ENCODE measurements around the gene MYBPHL.

MYBPHL gene, protein sequence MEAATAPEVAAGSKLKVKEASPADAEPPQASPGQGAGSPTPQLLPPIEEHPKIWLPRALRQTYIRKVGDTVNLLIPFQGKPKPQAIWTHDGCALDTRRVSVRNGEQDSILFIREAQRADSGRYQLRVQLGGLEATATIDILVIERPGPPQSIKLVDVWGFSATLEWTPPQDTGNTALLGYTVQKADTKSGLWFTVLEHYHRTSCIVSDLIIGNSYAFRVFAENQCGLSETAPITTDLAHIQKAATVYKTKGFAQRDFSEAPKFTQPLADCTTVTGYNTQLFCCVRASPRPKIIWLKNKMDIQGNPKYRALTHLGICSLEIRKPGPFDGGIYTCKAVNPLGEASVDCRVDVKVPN

DNA sequence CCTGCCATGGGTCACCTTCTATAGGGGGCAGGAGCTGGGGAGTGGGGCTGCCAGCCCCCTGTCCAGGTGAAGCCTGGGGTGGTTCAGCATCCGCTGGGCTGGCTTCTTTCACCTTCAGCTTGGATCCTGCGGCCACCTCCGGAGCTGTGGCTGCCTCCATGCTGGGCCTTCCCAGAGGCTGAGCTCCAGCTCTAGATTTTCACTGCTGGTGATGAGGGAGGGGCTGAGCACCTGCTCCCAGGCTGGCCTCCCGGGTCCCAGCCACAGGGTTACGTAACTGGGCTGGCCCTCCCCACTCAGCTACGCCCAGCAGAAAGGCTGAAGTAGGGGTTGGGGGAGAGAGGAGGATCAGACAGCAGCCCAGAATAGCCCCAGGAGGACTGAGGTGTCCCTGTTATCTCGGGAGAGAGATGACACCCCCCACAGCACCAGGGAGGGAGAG is at the start of gene MYBPHL:
Gene MYBPHL (minus strand): TSS at position 180 of the 442 bp plus-strand sequence. CDS start 20 bp downstream, at position 160.
- DNase-seq: no peak

DNA sequence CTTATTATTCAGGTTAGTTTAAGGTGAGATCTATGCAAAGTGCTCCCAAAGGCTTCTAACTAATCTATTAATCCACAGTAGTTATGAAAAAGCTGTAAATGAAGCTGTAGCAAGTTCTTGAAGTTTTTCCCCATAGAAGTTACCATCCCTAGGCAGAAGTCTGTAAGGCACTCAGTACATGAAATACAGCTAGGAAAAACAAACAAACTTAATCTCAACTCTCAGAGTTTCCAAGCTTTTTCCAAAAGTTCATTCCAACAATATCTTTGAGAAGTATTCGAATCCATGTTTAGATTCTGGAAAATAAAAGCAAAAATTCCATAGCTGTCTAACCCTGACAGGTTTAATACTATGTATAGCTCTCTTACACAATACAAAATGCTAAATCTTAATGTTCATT is 49.7 kb upstream of the MYBPHL start:
- DNase-seq: no peak

GRCh38 chr1:109354929-109355328 is 48.1 kb upstream of the MYBPHL start:
- no peak for DNase-seq

DNA sequence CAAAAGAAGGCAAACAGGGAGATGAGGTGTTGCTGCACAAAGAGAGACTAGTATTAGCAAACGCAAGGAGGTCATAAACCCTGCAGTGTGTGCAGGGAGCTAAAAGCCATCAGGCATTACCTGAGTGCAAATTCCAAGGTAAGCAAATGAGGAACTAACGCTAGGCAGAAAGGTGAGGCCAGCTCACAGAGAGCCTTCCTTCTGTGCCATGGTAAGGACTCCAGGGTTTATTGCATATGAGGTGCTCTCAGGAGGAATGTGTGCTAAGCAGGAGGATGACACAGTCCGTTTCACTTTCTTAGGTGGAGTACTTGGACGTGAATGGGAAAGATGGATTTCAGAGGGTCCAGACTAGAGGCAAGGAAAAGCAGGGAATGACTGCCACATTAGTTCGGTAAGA is 44.6 kb upstream of the MYBPHL start:
- DNase-seq: no peak

GRCh38 chr1:109350655-109351054 is 43.8 kb upstream of the MYBPHL start:
- no peak for DNase-seq

DNA sequence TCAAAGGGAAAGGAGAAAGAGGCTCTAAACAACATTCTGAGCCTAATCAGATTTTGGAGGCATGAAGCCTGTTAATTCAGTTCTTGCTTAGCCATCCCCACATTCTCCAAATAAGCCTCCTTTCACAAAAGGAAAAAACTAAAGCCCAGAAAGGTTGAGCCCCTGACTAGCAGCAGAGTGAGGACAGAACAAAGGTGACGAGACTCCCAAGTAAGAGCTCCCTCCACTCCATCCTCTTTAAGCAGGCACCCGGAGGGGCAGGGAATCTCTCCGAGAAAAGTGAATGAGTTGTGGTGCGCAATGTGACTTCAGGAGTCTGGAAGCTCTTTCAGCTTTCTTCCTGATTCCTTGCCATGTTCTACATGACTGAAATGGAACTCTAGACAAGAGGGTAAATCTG is 43.4 kb upstream of the MYBPHL start:
- no peak for DNase-seq

DNA sequence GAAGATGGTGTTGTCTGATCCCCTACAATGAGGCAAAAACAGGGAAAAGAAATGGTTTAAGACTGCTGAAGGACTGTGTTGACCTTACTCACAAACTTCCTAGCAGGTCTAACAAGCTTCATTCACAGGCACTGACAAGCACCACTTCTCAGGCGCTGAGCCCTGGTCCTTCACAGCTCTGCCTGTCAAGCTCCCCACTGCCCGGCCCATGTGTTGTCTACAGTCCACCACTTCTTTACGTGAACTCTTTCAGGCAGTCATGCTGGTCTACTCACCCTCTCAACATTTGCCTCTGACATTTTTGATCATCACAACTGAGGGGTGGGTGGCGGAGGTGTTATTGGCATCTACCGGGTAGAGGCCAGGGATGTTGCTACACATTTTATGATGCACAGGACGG is 40.7 kb upstream of the MYBPHL start:
- no peak for DNase-seq

- DNase-seq: no peak
These were observed 35.4 kb upstream of the MYBPHL start for GRCh38 chr1:109341944-109342930.

GRCh38 chr1:109338608-109339007 is 31.8 kb upstream of the MYBPHL start:
- no peak for DNase-seq

DNA sequence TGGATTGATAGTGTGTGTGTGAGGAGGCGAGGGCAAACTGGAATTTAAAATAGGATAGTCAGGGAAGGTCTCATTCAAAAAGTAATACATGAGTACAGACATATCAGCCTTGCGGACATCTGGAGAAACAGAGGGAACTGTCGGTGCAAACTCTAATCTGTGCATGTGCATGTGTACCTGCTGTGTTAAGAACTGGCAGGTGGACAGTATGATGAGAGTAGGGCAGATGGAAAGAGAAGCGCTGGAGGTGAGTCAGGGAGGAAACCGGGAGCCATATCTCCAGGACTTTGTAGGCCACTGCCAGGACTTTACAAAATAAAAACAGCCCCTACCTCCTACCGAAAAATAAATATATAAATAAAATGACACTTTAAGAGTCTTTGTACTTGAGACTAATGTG is 31.3 kb upstream of the MYBPHL start:
- DNase-seq: no peak

DNA sequence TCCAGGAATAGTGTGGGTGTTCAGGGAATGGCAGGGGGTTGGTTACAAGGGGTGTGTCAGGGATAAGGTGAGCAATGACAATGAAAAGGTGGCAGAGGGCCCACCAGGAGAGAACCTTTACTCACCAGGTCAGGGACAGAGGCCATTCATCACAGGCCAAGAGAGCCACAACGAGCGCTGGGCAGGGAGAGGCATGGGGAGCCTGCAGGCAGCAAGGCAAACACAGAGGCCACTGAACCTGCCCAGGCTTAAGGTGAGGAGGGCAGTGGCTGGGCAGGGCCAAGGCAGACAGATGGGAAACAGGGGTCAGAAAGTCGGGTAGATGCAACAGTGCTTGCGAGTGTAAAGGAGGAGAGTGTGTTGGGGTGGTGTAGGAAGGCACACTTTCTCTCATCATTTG is 28.3 kb upstream of the MYBPHL start:
- DNase-seq: no peak

- no peak for DNase-seq
These were observed 24.3 kb upstream of the MYBPHL start for GRCh38 chr1:109331113-109331512.

GRCh38 chr1:109327285-109327684 is 20.5 kb upstream of the MYBPHL start:
- DNase-seq: no peak

DNA sequence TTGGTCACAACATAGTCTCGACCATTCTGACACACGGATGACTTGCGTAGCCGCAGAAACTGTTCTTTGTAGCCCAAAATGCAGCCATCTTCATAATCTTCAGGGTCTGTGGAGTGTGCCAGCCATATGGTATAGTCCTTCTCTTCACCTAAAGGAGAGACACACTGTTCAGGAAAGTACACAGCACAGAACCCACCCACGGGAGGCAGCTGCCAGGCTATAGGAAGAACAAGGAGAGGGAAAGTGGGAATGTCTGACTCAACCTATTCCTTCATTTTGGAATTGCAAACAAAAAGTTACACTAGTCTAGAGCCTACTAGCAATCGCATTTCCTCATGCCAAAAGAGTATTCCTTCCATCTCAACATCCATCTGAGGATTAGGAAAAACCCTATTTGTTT is 16.2 kb upstream of the MYBPHL start:
- DNase-seq: no peak

DNA sequence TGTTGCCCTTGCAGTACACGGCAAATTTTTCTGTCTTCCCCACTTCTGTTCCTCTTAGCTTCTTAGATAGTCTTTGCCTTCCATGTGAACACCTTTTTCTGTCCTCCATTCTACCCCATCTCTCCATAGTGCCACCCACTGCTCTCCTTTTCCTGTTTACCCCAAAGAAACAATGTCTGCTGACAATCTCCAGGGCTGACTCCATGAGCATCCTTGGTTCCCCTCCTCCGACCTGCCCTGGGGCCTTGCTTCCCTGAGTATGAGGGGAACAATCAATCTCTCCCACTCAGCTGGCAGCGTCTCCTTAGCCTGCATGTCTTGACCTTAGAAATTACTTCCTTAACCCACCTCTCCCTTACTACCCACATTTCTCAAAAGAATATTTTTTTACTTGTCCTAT is 12.3 kb upstream of the MYBPHL start:
- DNase-seq: no peak

DNA sequence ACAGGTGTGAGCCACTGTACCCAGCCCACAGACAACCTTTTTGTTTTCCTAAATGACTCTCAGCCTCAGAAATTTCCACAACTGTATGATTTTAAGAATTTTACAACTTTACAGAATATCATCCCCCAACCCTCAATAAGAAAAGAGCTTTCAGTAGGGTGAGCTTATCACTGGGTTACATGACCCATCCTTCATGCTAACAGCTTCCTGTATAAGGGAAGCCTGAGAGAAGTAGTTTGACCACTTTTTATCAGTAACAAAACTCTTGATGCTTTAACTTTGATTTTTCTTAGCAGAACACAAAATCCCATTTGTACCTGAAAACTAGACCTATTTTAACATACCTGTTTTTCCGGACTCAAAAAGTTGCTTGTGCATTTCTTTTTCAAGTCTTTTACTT is 9.7 kb upstream of the MYBPHL start:
- DNase-seq: no peak

DNA sequence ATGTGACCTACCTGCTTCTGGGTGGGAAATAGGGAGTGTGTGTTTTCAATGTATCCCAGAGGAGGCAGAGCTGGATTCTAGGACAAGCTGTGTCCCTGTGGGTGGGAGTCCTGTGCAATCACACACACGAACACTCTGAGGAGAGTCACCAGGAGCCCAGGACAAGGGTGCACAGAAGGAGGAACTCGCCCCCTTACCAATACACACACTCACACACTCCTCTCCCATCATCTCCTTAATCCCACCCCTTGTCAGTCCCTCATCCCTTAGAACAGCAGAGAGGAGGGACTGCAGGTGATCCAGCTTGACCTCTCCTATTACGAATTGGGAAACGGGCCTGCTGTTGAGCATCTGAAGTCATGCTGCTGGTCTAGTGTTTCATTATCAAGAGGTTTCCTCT is 8.5 kb upstream of the MYBPHL start:
- DNase-seq: no peak

DNA sequence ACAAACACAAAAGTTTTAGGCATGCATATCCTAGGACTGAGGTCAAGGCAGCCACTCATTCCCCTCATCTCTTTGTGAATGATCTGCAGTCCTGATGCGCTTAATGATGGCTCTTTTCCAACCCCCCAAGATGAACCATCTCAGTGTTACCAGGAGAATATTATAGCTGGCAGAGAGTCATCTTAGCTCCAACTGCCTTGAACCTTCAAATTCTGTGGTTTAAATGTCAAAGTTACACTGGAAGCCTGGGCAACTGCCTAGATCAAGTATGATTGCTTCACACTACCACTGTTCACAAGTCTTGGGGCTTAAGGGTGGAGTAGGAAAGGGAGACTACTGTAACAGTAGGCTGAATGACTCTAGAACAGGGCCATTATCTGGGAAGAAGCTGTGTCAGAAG is 8.0 kb upstream of the MYBPHL start:
- no peak for DNase-seq

DNA sequence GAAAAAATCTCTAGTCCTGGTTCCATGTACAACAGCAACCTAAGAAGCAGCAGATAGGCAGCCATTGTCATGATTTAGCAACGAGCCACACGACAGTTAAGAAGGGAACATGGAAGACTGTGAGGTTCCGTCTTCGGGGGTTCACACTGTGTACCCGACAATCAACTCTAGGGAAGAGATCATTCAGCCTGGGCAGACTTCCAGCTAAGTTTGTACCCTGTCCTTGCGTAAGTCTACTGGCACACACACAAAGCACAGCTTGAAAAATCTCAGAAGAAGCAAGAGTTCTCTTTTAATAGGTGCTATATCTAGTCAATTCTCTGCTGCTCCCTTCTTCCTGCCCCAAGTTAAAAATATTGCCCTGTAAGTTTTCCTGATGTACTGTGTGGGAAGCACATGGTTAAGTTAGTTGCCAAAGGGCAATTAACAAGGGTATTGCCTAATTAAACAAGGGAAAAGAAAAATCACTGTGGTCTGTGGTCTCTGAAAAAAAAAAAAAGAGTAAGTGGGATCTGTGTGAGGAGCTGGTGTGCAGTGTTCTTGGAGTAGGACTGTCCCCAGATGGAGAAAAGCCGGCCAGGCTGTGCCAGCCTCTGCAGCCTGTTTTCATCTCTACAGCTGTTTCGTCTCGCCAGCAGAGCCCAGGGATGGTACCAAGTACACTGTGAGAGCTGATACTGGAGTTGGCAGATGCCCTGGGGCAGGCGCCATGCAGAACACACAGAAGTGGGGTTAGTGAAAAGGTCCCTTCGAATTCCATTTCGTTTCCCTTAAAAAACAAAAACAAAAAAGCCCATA is 6.4 kb upstream of the MYBPHL start:
- DNase-seq: no peak

DNA sequence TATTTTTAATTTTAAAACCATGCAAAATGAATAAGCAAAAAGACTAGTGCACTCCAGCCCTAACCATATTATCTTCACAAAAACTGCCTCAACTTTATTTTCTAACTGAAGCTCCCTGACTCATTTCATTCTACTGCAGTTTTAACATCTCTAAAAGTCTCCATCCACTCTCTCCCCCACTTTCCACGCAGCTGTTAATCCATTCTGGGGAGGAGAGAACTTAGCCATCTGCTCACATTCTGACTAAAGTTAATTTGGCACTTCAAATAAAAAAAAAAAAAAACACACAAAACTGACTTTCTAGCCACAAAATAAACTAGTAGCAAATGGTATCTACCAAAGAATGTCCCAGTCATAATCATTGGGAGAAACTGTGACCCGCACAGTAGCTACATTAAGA is 5.4 kb upstream of the MYBPHL start:
- DNase-seq: no peak

GRCh38 chr1:109309347-109309746 is 2.5 kb upstream of the MYBPHL start:
- DNase-seq: no peak

DNA sequence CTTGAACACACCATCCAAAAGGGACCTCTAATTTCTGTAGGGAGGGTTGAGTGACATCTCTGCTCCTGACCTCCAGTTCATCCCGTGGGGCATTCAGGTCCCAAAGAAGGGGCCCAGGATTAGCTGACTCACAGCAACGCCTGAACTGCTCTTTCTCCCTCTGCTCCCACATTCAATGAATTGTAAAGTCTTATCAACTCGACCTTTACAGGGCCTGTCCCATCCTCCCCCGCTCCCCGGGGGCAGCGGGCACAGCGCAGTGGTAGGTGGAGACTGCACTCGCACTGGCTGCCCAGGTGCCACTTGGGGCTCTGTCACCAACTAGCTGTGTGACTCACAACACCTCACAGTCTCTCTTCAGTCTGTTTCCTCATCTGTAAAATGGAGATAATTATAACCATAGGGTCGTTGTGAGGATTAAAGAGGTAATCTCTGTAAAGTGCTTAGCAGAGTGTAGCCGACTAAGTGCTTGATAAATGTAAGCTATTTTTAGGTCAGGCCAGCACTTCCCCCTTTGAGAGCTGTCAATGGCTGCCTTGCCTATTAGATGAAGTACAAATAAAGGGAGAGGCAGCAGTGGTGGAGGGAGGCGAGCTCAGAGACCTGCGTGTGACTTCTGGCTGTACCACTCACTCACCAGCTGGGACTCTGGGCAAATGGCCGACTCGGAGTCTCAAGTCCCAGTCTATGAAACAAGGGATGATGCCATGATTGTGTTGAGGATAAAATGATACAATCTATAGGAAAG is 637 bp upstream of the MYBPHL start:
- no peak for DNase-seq

Data from activated T-cell treated with anti-CD3 and anti-CD28 coated beads, Interleukin-2, amount 50 U/mL, for 48 hours (primary cell).